Activated CD4-positive, alpha-beta T cell treated with anti-CD3 and anti-CD28 coated beads, Interleukin-2, amount 10 ng/mL, durations not matched to agents 7 days and 5 days (primary cell): ENCODE data around the gene E2F3. TPM values are rescaled to one million over a fixed set of nuclear protein-coding genes. Genes with fewer than 3 reads are reported as not detected.

ENCODE experiments used
- CTCF ChIA-PET: fragments of 350-600 bp; sonication (Branson Sonifier 250); formaldehyde crosslinking; loops from one replicate; lab custom pipeline; 2021; ENCODE audit warnings: antibody characterized with exemption; lab: Charles Lee
- POLR2A ChIA-PET: fragments of 350-600 bp; sonication (Branson Sonifier 250); formaldehyde crosslinking; loops from one replicate; lab custom pipeline; 2021; ENCODE audit warnings: antibody characterized with exemption; lab: Charles Lee
- DNase-seq: peaks from one replicate; pipeline ENCODE4 v3.0.0-alpha.2; 2020
- H3K27ac Mint-ChIP-seq: one replicate; pipeline ENCODE4 v1.8.0; 2021; ENCODE audit warnings: mild to moderate bottlenecking, moderate library complexity, mixed read lengths
- H3K27me3 Mint-ChIP-seq: one replicate; pipeline ENCODE4 v1.8.0; 2021; ENCODE audit warnings: mixed read lengths
- H3K36me3 Mint-ChIP-seq: one replicate; pipeline ENCODE4 v1.8.0; 2021; ENCODE audit warnings: low read depth, mixed read lengths
- H3K4me1 Mint-ChIP-seq: one replicate; pipeline ENCODE4 v1.8.0; 2021; ENCODE audit warnings: mixed read lengths
- H3K4me3 Mint-ChIP-seq: one replicate; pipeline ENCODE4 v1.8.0; 2021; ENCODE audit warnings: mild to moderate bottlenecking, moderate library complexity, mixed read lengths
- H3K9me3 Mint-ChIP-seq: one replicate; pipeline ENCODE4 v1.8.0; 2021; ENCODE audit warnings: mixed read lengths
- total RNA-seq, 2 experiments: library from RNA; stranded (reverse); gene quantifications; one replicate each; pipeline ENCODE4 v1.2.3, GENCODE V29; 2021

Gene E2F3
- total RNA-seq, 2 experiments from 2014 or later = 30.9 to 33.9 TPM

DNA sequence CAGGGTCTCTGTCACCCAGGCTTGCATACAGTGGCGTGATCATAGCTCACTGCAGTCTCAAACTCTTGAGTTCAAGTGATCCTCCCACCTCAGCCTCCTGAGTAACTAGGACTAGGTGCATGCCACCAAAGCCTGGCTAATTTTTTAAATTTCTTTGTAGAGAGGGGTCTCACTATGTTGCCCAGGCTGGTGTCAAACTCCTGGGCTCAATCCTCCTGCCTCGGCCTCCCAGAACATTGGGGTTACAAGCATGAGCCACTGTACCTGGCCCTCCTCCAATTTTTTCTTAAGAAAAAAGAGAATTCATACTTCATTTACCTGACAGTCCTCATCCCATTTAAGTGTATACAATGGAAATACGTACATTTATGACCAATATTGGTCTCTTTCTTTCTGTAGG lies 37.9 kb downstream of the E2F3 start:
- Mint-ChIP-seq H3K27me3 (no peaks in the 10 kb centered on the region), H3K27ac (no peak overlapping the region), H3K9me3 (peaks cover 6% of the 10 kb centered on the region), H3K4me1 (peaks cover 7% of the 10 kb centered on the region), H3K4me3 (no peak overlapping the region), H3K36me3 (peaks cover 67% of the 10 kb centered on the region)
- DNase-seq = no peak
- CTCF ChIA-PET = interaction anchor here (1.2 kb wide), 1 partner anchor 164 kb away, joined by 3 read pairs; no protein-coding TSS in a partner anchor
- POLR2A ChIA-PET = no interaction called here

DNA sequence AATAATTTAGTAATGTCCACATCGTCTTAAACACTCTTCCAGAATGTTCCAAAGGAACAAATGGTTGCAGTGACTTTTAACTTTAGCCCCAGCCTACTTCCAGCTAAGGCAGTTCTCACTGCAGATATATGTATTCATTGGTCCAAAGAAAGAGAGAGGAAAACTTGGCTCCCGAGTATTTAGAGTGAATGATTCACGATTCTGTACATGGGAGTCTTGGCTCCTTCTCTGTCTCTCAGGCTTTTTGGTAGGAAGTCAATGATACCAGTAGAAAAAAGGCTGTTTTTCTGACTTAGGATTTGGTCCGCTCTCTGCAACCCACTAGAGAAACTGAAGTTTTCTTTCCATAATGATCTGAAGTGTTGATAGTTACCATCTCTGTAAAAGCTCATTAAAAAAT lies 38.6 kb downstream of the E2F3 start:
- Mint-ChIP-seq H3K27ac (no peak overlapping the region), H3K4me1 (peaks cover 7% of the 10 kb centered on the region), H3K4me3 (no peak overlapping the region), H3K36me3 (peaks cover 68% of the 10 kb centered on the region), H3K27me3 (no peaks in the 10 kb centered on the region), H3K9me3 (peaks cover 6% of the 10 kb centered on the region)
- no peak for DNase-seq
- ChIA-PET POLR2A (no interaction called here), CTCF (no interaction called here)

DNA sequence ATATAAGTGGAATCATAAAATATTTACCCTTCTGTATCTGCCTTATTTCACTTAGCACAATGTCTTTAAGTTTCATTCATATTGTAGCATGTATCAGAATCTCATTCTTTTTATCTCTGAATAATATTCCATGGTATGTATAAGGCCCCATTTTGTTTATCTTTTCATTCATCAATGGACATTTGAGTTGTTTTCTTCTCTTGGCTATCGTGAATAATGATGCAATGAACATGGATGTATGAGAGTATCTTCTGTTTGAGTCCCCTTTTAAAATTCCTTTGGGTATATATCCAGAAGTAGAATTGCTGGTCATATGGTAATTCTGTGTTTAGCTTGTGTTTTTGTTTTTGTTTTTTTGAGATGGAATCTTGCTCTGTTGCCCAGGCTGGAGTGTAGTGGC lies 39.6 kb downstream of the E2F3 start:
- Mint-ChIP-seq H3K27me3 (no peaks in the 10 kb centered on the region), H3K4me3 (no peak overlapping the region), H3K9me3 (peaks cover 6% of the 10 kb centered on the region), H3K4me1 (peaks cover 10% of the 10 kb centered on the region), H3K27ac (no peak overlapping the region), H3K36me3 (peaks cover 70% of the 10 kb centered on the region)
- ChIA-PET POLR2A (no interaction called here), CTCF (interaction anchor here (0.6 kb wide), 1 partner anchor 343 kb away, joined by 4 read pairs; no protein-coding TSS in a partner anchor)
- no peak for DNase-seq

DNA sequence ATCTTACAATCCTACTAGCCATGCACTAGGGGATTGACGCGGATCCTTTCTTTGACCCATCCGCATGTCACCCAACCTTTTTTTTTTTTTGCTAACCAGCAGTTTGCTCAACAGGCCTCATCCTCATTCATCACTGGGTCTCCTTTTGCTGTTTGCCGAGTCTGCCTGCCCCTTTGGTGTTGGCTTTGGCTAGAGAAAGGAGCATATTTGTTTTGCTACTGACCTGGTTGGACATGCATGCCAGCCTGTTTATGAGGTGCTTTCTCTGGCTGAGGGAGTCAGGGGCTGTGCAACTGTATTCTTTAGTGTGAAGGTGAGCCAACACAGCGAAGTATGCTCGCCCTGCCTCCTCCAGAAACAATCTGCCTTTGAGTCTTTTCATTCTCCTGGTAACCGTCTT lies 40.2 kb downstream of the E2F3 start:
- ChIA-PET CTCF (no interaction called here), POLR2A (no interaction called here)
- Mint-ChIP-seq H3K27ac (no peak overlapping the region), H3K4me3 (no peak overlapping the region), H3K4me1 (peaks cover 12% of the 10 kb centered on the region), H3K36me3 (peaks cover 66% of the 10 kb centered on the region), H3K9me3 (peaks cover 6% of the 10 kb centered on the region), H3K27me3 (no peaks in the 10 kb centered on the region)
- no peak for DNase-seq

DNA sequence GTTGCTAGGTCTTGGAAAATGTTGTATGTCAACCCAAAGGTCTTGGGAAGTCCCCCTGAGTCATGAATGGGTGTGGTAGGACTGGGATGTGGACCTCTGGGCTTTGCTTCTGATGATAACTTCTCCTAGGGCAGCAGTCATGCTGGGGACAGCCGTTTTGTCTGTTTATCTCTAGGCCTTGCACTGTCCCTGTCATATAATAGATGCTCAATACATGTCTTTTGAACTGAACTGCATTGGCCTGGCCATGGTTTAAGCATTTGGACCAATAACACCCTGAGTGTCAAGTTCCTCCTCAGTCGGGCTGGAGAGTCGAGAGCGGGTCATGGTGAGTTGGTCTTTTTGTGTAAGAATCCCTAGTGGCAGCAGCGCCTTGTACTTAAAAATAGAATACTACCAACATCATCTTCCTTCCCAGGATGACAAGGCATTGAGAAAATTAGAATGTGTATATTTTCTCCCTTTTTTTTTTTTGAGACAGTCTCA lies 43.1 kb downstream of the E2F3 start:
- H3K36me3 Mint-ChIP-seq = peaks cover 54% of the 10 kb centered on the region
- no peak overlapping the region for H3K4me3 Mint-ChIP-seq
- POLR2A ChIA-PET = no interaction called here
- no peak for DNase-seq
- CTCF ChIA-PET = interaction anchor here (0.8 to 1.5 kb wide), 2 partner anchors 31 to 157 kb away, joined by 5 to 6 read pairs; no protein-coding TSS in a partner anchor
- H3K27ac Mint-ChIP-seq = no peak overlapping the region
- peaks cover 2% of the 10 kb centered on the region for H3K9me3 Mint-ChIP-seq
- no peaks in the 10 kb centered on the region for H3K27me3 Mint-ChIP-seq
- peaks cover 19% of the 10 kb centered on the region for H3K4me1 Mint-ChIP-seq

DNA sequence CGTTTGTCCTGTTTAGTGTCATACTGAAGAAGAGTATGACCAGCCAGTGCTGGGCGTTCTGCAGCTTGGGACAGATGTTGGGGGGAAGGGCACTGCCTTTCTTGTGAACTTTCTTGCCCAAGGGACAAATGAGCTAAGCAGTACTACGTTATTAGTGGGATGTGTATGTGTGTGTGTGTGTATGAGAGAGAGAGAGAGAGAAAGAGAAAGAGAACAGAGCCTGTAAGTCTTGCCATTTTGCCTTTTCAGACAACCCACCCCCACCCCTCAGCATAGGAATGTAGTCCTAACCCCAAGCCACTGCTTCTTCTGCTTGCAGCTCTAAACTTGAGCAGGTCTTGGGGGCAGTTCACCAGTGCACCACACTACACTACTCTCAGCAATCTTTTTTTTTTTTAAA lies 45.5 kb downstream of the E2F3 start:
- ChIA-PET POLR2A (no interaction called here), CTCF (interaction anchor here (1.1 kb wide), 1 partner anchor 110 kb away, joined by 3 read pairs; no protein-coding TSS in a partner anchor)
- no peaks in the 10 kb centered on the region for H3K27me3 Mint-ChIP-seq
- DNase-seq = no peak
- no peaks in the 10 kb centered on the region for H3K9me3 Mint-ChIP-seq
- H3K36me3 Mint-ChIP-seq = peaks cover 51% of the 10 kb centered on the region
- H3K4me1 Mint-ChIP-seq = peaks cover 27% of the 10 kb centered on the region
- H3K4me3 Mint-ChIP-seq = no peak overlapping the region
- H3K27ac Mint-ChIP-seq = no peak overlapping the region

DNA sequence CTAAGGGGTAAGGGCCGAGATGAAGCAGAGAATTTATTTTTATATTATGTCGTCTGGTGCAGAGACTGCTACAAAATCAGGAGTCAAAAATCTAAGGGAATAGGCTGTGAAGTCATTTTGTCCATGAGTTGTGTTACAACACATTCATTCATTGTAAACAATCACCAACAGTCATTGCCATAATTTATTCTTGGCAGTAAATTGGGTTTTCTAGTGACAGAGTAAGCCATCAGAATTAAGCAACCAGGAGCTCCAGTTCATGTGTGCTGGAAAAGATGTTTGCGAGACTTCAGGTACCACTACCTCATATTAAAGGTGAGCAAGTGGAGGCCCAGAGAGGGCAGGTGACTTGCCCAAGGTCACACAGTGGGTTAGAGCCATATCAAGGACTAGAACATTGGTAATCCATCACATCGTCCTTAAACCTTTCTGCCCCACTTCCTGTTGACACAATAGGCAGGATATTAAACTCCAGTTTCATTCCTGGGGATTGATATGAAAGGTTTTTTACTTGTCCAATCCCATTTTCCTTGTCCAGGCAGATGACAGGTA lies 46.0 kb downstream of the E2F3 start:
- no peaks in the 10 kb centered on the region for H3K9me3 Mint-ChIP-seq
- no peak for DNase-seq
- H3K36me3 Mint-ChIP-seq = peaks cover 46% of the 10 kb centered on the region
- peaks cover 26% of the 10 kb centered on the region for H3K4me1 Mint-ChIP-seq
- no peak overlapping the region for H3K4me3 Mint-ChIP-seq
- no peak overlapping the region for H3K27ac Mint-ChIP-seq
- POLR2A ChIA-PET = no interaction called here
- H3K27me3 Mint-ChIP-seq = no peaks in the 10 kb centered on the region
- CTCF ChIA-PET = interaction anchor here (1.1 kb wide), 1 partner anchor 111 kb away, joined by 3 read pairs; no protein-coding TSS in a partner anchor

DNA sequence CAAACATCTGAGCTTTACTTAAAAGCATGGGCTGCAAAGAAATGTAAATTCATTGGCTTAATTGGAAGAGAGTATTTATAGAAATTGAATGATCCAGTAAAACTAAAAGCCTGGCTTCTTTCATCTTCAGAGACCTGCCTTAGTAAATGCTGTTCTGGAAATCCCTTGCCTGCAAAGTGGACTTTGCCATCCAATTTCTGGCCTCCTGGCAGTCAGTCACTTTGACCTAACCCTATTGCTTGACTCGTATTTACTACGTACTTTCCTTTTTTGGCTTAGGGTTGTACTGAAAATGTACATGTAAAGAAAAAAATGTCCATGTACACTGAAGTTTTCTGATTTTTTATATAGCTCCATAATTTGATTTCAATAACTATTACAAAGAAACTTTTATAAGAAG lies 47.1 kb downstream of the E2F3 start:
- Mint-ChIP-seq H3K36me3 (peaks cover 48% of the 10 kb centered on the region), H3K27me3 (no peaks in the 10 kb centered on the region)
- CTCF ChIA-PET = no interaction called here

DNA sequence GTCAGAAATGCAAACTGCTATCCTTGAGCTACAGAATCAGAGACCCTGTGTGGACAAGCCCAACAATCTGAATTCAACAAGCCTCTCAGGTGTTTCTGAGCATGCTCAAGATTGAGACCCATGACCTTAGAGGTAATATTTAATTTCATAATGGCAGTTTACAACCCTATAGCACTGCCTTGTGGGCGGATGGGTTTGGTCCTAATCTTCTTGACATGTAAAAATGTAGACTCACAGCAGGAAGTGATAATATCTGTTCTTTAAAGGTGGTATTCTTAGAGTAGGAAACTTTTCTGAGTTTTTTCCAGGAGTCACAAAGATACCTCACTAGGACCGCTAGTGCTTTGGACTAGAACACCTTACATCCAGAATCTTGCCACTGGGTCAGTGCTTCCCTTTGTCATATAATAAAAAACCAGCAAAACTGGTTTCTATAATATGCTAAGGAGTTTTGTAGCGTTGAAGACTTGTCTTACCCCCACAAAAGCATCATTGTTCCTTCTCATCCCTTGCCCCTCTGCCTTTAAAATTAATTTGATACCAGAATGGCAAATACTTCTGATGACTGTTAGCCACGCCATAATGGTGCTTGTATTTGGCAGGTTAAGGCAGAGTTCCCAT lies 52.6 kb downstream of the E2F3 start:
- ChIA-PET CTCF (no interaction called here), POLR2A (no interaction called here)
- peak; percentile 10 for DNase-seq
- H3K4me3 Mint-ChIP-seq = no peak overlapping the region
- H3K4me1 Mint-ChIP-seq = peaks cover 32% of the 10 kb centered on the region
- no peaks in the 10 kb centered on the region for H3K9me3 Mint-ChIP-seq
- H3K36me3 Mint-ChIP-seq = peaks cover 57% of the 10 kb centered on the region
- no peaks in the 10 kb centered on the region for H3K27me3 Mint-ChIP-seq
- H3K27ac Mint-ChIP-seq = no peak overlapping the region

More for the DNA sequence above, 47.1 kb downstream of the E2F3 start:
- Mint-ChIP-seq H3K4me3 (no peak overlapping the region), H3K27ac (no peak overlapping the region), H3K9me3 (no peaks in the 10 kb centered on the region), H3K4me1 (peaks cover 32% of the 10 kb centered on the region)
- DNase-seq = no peak
- POLR2A ChIA-PET = no interaction called here

DNA sequence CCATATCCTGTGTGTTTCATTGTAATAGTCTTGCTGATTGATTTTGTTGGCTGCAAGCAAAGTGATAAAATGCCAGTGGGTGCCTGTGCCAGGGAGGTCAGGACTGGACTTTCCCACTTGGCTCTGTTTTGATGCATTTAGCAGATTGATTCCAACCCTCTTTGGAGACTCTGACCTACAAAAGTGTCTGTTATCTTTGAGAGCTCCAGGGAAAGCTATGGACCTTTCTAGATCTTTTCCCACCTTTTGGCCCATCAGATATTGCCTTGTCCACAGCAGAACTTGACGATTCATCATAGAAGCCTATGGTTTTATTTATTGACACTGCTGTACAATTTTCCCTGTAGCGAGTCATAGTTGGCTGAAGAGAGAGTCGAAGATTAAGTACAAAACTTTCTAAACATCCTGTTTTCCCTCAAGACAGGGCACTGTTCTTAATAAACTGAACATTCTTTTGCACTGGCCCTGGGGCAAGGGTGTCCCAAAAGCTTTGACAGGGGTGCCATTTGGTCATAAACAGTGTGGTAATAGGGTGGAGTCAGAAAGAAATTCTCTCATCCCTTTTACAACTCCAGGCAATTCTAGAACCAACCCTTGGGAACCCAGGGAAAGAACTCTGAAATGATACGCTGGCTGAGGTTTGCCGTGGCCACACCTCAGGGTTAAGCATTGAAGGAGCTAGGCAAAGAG lies 53.7 kb downstream of the E2F3 start:
- Mint-ChIP-seq H3K9me3 (peaks cover 5% of the 10 kb centered on the region), H3K4me1 (peaks cover 35% of the 10 kb centered on the region), H3K4me3 (no peak overlapping the region), H3K27me3 (no peaks in the 10 kb centered on the region), H3K36me3 (peaks cover 60% of the 10 kb centered on the region), H3K27ac (no peak overlapping the region)
- ChIA-PET POLR2A (no interaction called here), CTCF (no interaction called here)
- no peak for DNase-seq

DNA sequence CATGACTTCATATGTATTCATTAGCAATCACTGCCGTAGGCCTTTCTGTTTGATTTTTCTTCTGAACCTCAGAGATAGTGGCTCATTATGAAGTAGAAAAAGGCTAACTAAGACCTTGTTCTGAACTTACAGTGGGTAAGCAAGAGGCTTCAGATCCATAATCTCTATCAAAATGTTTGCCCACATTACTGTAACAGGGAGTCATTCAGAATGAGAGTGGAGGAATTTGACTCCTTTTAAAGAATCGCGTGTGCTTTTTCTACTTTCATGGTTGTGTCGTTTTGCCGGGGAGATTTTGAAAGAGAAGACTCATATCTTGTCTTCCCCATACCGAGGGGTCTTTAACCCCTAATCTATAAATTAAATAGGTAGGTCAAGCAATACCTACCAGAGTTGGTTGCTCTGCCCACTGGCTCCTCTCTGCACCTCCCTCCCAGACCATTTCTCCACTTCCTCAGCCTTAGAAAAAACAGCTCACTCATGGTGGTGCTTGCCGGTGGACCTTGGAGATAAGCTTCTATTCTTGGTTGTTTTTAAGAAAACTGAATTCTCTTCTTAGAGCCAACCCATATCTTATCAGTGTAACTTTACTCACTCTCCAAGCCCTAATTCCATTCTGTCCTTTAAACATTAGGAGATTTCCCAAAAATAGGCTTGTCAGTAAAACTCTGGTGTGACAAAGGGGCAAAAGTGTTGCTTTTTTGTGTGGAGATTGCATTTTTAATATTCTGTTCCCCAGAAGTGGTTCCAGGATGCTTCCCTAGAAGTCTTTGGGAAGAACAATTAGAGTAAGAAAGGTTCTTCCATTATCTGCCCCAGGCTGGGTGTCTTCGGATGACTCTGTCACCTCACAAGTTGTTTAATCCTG lies 56.6 kb downstream of the E2F3 start:
- DNase-seq = no peak
- CTCF ChIA-PET = no interaction called here
- no peak overlapping the region for H3K4me3 Mint-ChIP-seq
- H3K4me1 Mint-ChIP-seq = peaks cover 24% of the 10 kb centered on the region
- H3K27me3 Mint-ChIP-seq = no peaks in the 10 kb centered on the region
- peaks cover 51% of the 10 kb centered on the region for H3K36me3 Mint-ChIP-seq
- no peak overlapping the region for H3K27ac Mint-ChIP-seq
- POLR2A ChIA-PET = no interaction called here
- H3K9me3 Mint-ChIP-seq = peaks cover 5% of the 10 kb centered on the region

DNA sequence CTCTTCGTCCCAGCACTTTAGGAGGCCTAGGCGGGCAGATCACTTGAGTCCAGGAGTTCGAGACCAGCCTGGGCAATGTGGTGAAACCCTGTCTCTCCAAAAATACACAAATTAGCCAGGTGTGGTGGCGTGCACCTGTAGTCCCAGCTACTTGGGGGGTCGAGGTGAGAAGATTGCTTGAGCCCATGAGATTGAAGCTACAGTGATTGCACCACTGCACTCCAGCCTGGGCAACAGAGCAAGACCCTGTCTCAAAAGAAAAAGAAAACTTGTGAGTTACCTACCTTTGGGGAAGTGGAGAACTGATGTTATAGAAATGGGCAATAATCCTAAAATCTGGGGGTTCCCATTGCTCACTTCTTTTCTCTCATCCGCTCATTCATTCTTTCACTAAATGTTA lies 58.0 kb downstream of the E2F3 start:
- Mint-ChIP-seq H3K9me3 (peaks cover 5% of the 10 kb centered on the region), H3K27me3 (no peaks in the 10 kb centered on the region), H3K4me1 (peaks cover 12% of the 10 kb centered on the region), H3K36me3 (peaks cover 55% of the 10 kb centered on the region), H3K4me3 (no peak overlapping the region), H3K27ac (no peak overlapping the region)
- POLR2A ChIA-PET = no interaction called here
- CTCF ChIA-PET = no interaction called here
- DNase-seq = no peak
